Measurements from ENCODE around the gene SNX13. TPM values are rescaled to one million over a fixed set of nuclear protein-coding genes. Genes with fewer than 3 reads are reported as not detected.

Gene SNX13
- total and polyA plus RNA-seq, 2 of the 4 experiments (the other 2 are of a cell fraction): 9.0 to 24.9 TPM

GRCh38 chr7:17902599-17902998, 37.7 kb downstream of the SNX13 start:
- no peak overlapping the region for H3K27ac ChIP-seq (ENCODE audit: insufficient read depth, low read length)
- H3K56ac ChIP-seq (ENCODE audit: extremely low read depth, insufficient read depth, low read length): no peak overlapping the region
- no peak overlapping the region for H3K14ac ChIP-seq (replicated peaks; ENCODE audit: low read depth, low read length)
- H4K5ac ChIP-seq (ENCODE audit: low read depth, low read length): no peak overlapping the region
- intact Hi-C loops (cut with micrococcal nuclease): no loop called here
- in situ Hi-C loops (cut with MboI; ENCODE audit: low sequenced_read_pairs): no loop called here
- H3K23ac ChIP-seq (ENCODE audit: low read depth, low read length): no peak overlapping the region
- POLR2A ChIA-PET (ENCODE audit: unreplicated experiment): no interaction called here
- H2BK120ac ChIP-seq (ENCODE audit: low read depth, low read length): no peak overlapping the region
- H2AK9ac ChIP-seq (replicated peaks; ENCODE audit: low read depth, low read length, poor library complexity): no peak overlapping the region
- dilution Hi-C loops (cut with HindIII; ENCODE audit: low sequenced_read_pairs, unreplicated experiment): no loop called here
- WGBS, 2 experiments (ENCODE audit: extremely low coverage in 2 of 2, insufficient read length in 1 of 2): no CpG with 5 or more reads among the region's 5 CpGs
- no peak overlapping the region for H3K4me2 ChIP-seq (ENCODE audit: low read depth, low read length)
- no peak overlapping the region for H4K8ac ChIP-seq (ENCODE audit: low read depth in 2 of 2, low read length in 2 of 2)
- CTCF ChIA-PET: no interaction called here
- no peaks in the 10 kb centered on the region for H3K9me3 ChIP-seq (ENCODE audit: control insufficient read depth, insufficient read depth, low read length)
- no peak overlapping the region for H3K4ac ChIP-seq (ENCODE audit: low read depth, low read length)
- H3K4me3 ChIP-seq (ENCODE audit: insufficient read depth, low read depth, low read length): no peak overlapping the region
- 0 out of 2 replicates have a peak, but pooled peaks cover 2% of the 10 kb centered on the region for H3K36me3 ChIP-seq (ENCODE audit: control insufficient read depth, insufficient read depth, low read length)
- H3K27me3 ChIP-seq (ENCODE audit: control insufficient read depth, insufficient read depth, low read length): no peaks in the 10 kb centered on the region
- no peak overlapping the region for H2BK5ac ChIP-seq (ENCODE audit: low read depth, low read length, poor library complexity, severe bottlenecking)
- no peaks in the 10 kb centered on the region for H3K4me1 ChIP-seq (ENCODE audit: control insufficient read depth, insufficient read depth, low read length)
- no peak overlapping the region for H3K9ac ChIP-seq (ENCODE audit: low read depth, low read length)
- no peak overlapping the region for H2BK15ac ChIP-seq (ENCODE audit: low read depth, low read length)
- no peak overlapping the region for H4K91ac ChIP-seq (ENCODE audit: insufficient read depth, low read depth, low read length)
- no peak overlapping the region for H2BK20ac ChIP-seq (ENCODE audit: low read depth, low read length)
- H2AK5ac ChIP-seq (ENCODE audit: low read depth, low read length): no peak overlapping the region
- DNase-seq (no peak), ATAC-seq (ENCODE audit: low read depth) (no peak)
- BruUV-seq (replicated peaks): no TSS peak
- H3K9me1 ChIP-seq (ENCODE audit: insufficient read depth, low read length): peaks cover 2% of the 10 kb centered on the region; the same call in 1 of the 2 replicates
- no peak for TF ChIP-seq RFX5 (IDR thresholded peaks at IDR 0.05; ENCODE audit: low read depth, low read length)
- no peak for TF ChIP-seq MAZ (IDR thresholded peaks at IDR 0.05; ENCODE audit: borderline replicate concordance, low read depth, low read length)
- TF ChIP-seq CTCF (conservative IDR thresholded peaks at IDR 0.05; ENCODE audit: low read depth, low read length): no peak
- no peak for TF ChIP-seq POLR2A (IDR thresholded peaks at IDR 0.05; ENCODE audit: low read depth, low read length)
- no peak for TF ChIP-seq CEBPB (IDR thresholded peaks at IDR 0.05; ENCODE audit: low read depth, low read length)
- no peak for TF ChIP-seq MXI1 (IDR thresholded peaks at IDR 0.05; ENCODE audit: borderline replicate concordance, low read depth, low read length)
- no peak for TF ChIP-seq SMC3 (IDR thresholded peaks at IDR 0.05; ENCODE audit: low read depth, low read length)
- no peak for TF ChIP-seq RAD21 (IDR thresholded peaks at IDR 0.05; ENCODE audit: low read length)
- TF ChIP-seq NFE2L2 (IDR thresholded peaks at IDR 0.05; ENCODE audit: low read depth, low read length): no peak
- TF ChIP-seq, protein P1, sequence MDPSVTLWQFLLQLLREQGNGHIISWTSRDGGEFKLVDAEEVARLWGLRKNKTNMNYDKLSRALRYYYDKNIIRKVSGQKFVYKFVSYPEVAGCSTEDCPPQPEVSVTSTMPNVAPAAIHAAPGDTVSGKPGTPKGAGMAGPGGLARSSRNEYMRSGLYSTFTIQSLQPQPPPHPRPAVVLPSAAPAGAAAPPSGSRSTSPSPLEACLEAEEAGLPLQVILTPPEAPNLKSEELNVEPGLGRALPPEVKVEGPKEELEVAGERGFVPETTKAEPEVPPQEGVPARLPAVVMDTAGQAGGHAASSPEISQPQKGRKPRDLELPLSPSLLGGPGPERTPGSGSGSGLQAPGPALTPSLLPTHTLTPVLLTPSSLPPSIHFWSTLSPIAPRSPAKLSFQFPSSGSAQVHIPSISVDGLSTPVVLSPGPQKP (IDR thresholded peaks at IDR 0.05; ENCODE audit: borderline replicate concordance, low read depth, low read length): no peak
- TF ChIP-seq MAFK (IDR thresholded peaks at IDR 0.05; ENCODE audit: low read depth, low read length): no peak
- TF ChIP-seq, protein P2, sequence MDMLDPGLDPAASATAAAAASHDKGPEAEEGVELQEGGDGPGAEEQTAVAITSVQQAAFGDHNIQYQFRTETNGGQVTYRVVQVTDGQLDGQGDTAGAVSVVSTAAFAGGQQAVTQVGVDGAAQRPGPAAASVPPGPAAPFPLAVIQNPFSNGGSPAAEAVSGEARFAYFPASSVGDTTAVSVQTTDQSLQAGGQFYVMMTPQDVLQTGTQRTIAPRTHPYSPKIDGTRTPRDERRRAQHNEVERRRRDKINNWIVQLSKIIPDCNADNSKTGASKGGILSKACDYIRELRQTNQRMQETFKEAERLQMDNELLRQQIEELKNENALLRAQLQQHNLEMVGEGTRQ (IDR thresholded peaks at IDR 0.05; ENCODE audit: low read depth, low read length): no peak
- no peak overlapping the region for H2AFZ ChIP-seq (replicated peaks; ENCODE audit: low read length, poor library complexity)
- H3K79me1 ChIP-seq (ENCODE audit: low read depth in 1 of 2, low read length in 2 of 2): peaks cover 43 to 45% of the 10 kb centered on the region in 2 experiments
- H3K18ac ChIP-seq (ENCODE audit: low read depth, low read length): no peak overlapping the region
- peaks cover 13% of the 10 kb centered on the region for H4K20me1 ChIP-seq (ENCODE audit: insufficient read depth, low read length)
